ENCODE measurements around the gene DLEU7. TPM values are rescaled to one million over a fixed set of nuclear protein-coding genes. Genes with fewer than 3 reads are reported as not detected.

Gene DLEU7
- polyA plus RNA-seq, 1 donor (not counting 4 experiments of a cell fraction or from before 2014, with no cell fraction given) = not detected

- Histone ChIP-seq H3K36me3 (ENCODE audit: control insufficient read depth in 2 of 2, extremely low read depth in 1 of 2, insufficient read depth in 2 of 2, low read length in 2 of 2) (no peaks in the 10 kb centered on the region), H3K9me1 (ENCODE audit: control insufficient read depth, extremely low read depth, insufficient read depth, low read length) (no peaks in the 10 kb centered on the region), H3K4me2 (ENCODE audit: control insufficient read depth, extremely low read depth, insufficient read depth, low read depth, low read length) (no peak overlapping the region), H4K20me1 (ENCODE audit: control insufficient read depth, extremely low read depth, insufficient read depth, low read length) (no peaks in the 10 kb centered on the region), H3K4me3 (ENCODE audit: control insufficient read depth in 2 of 3, extremely low read depth in 1 of 3, insufficient read depth in 2 of 3, low read depth in 1 of 3, low read length in 3 of 3) (no peak overlapping the region), H3K79me2 (ENCODE audit: control insufficient read depth, insufficient read depth, low read length) (no peaks in the 10 kb centered on the region), H3K9me3 (ENCODE audit: control insufficient read depth, low read depth, low read length) (no peaks in the 10 kb centered on the region), H3K9ac (ENCODE audit: control insufficient read depth, extremely low read depth, insufficient read depth, low read length) (no peak overlapping the region), H3K27ac (ENCODE audit: control insufficient read depth, insufficient read depth, low read length) (no peak overlapping the region), H3K27me3 (ENCODE audit: control insufficient read depth, extremely low read depth, insufficient read depth, low read length) (no peaks in the 10 kb centered on the region), H2AFZ (ENCODE audit: control insufficient read depth, low read length) (no peak overlapping the region), H3K4me1 (ENCODE audit: control insufficient read depth, extremely low read depth, insufficient read depth, low read length) (no peaks in the 10 kb centered on the region)
- FAIRE-seq (no peak), DNase-seq (ENCODE audit: low read depth, low spot score) (no peak)
- TF ChIP-seq EZH2 (IDR thresholded peaks at IDR 0.05; ENCODE audit: low read length) (no peak), CTCF (optimal IDR thresholded peaks at IDR 0.05 in 1 of 3, IDR thresholded peaks at IDR 0.05 in 1 of 3, conservative IDR thresholded peaks at IDR 0.05 in 1 of 3; ENCODE audit: extremely low read depth in 1 of 3, insufficient read depth in 2 of 3, low read length in 3 of 3) (no peak)
- dilution Hi-C loops (cut with MboI; ENCODE audit: extremely low pct_ligation_motif_present, low sequenced_read_pairs) = no loop called here
Observed at GRCh38 chr13:50873467-50873866, 30.0 kb upstream of the DLEU7 start.

- no peaks in the 10 kb centered on the region for H3K36me3 ChIP-seq (ENCODE audit: control insufficient read depth in 2 of 2, extremely low read depth in 1 of 2, insufficient read depth in 2 of 2, low read length in 2 of 2)
- no peak overlapping the region for H3K4me2 ChIP-seq (ENCODE audit: control insufficient read depth, extremely low read depth, insufficient read depth, low read depth, low read length)
- H3K27ac ChIP-seq (ENCODE audit: control insufficient read depth, insufficient read depth, low read length) = no peak overlapping the region
- H3K9me1 ChIP-seq (ENCODE audit: control insufficient read depth, extremely low read depth, insufficient read depth, low read length) = no peaks in the 10 kb centered on the region
- H3K9me3 ChIP-seq (ENCODE audit: control insufficient read depth, low read depth, low read length) = no peaks in the 10 kb centered on the region
- no peaks in the 10 kb centered on the region for H3K79me2 ChIP-seq (ENCODE audit: control insufficient read depth, insufficient read depth, low read length)
- DNase-seq (ENCODE audit: low read depth, low spot score) (no peak), FAIRE-seq (no peak)
- H4K20me1 ChIP-seq (ENCODE audit: control insufficient read depth, extremely low read depth, insufficient read depth, low read length) = no peaks in the 10 kb centered on the region
- H3K27me3 ChIP-seq (ENCODE audit: control insufficient read depth, extremely low read depth, insufficient read depth, low read length) = no peaks in the 10 kb centered on the region
- H3K4me1 ChIP-seq (ENCODE audit: control insufficient read depth, extremely low read depth, insufficient read depth, low read length) = no peaks in the 10 kb centered on the region
- no peak overlapping the region for H2AFZ ChIP-seq (ENCODE audit: control insufficient read depth, low read length)
- no peak overlapping the region for H3K9ac ChIP-seq (ENCODE audit: control insufficient read depth, extremely low read depth, insufficient read depth, low read length)
- dilution Hi-C loops (cut with MboI; ENCODE audit: extremely low pct_ligation_motif_present, low sequenced_read_pairs) = no loop called here
- no peak for TF ChIP-seq EZH2 (IDR thresholded peaks at IDR 0.05; ENCODE audit: low read length)
- TF ChIP-seq CTCF (optimal IDR thresholded peaks at IDR 0.05 in 1 of 3, IDR thresholded peaks at IDR 0.05 in 1 of 3, conservative IDR thresholded peaks at IDR 0.05 in 1 of 3; ENCODE audit: extremely low read depth in 1 of 3, insufficient read depth in 2 of 3, low read length in 3 of 3) = no peak
- H3K4me3 ChIP-seq (ENCODE audit: control insufficient read depth in 2 of 3, extremely low read depth in 1 of 3, insufficient read depth in 2 of 3, low read depth in 1 of 3, low read length in 3 of 3) = no peak overlapping the region
Observed at GRCh38 chr13:50871405-50871804, 27.9 kb upstream of the DLEU7 start.
